Gastrocnemius medialis (tissue), 4 donors: Measurements from ENCODE around the gene TRIM48. TPM values are rescaled to one million over a fixed set of nuclear protein-coding genes. Genes with fewer than 3 reads are reported as not detected.
"Not testable (repeated sequence)": the region's sequence is repeated elsewhere in the genome, so short reads cannot be mapped to it uniquely, and the experiment has no call there.

Source experiments
- ATAC-seq, 2 donors: fragments of 150-250 bp; one replicate each; pipeline ENCODE4 v1.9.1; 2016
- DNase-seq, 2 donors: peaks; one replicate each; pipeline ENCODE4 v3.0.0-alpha.2; 2019
- H3K27ac ChIP-seq, 4 donors: fragments of 200-600 bp; sonication (generic); 1 replicate in 1 of 4; 2 replicates in 3 of 4; pipeline ENCODE4 v1.5.1; 2016 to 2018; ENCODE audit warnings: mild to moderate bottlenecking in 2 of 4, moderate library complexity in 1 of 4
- H3K27me3 ChIP-seq, 3 donors: fragments of 200-600 bp; sonication (generic) in 2 of 3; 1 replicate in 1 of 3; 2 replicates in 2 of 3; pipeline versions ENCODE4 v1.5.1 to v1.6.0; 2016 to 2019; ENCODE audit warnings: mild to moderate bottlenecking in 1 of 3, moderate library complexity in 1 of 3
- H3K36me3 ChIP-seq, 2 donors: fragments of 200-600 bp; sonication (generic) in 1 of 2; one replicate each; pipeline ENCODE4 v1.5.1; 2017 to 2018
- H3K4me1 ChIP-seq, 2 donors: fragments of 200-600 bp; sonication (generic) in 1 of 2; one replicate each; pipeline ENCODE4 v1.5.1; 2016 to 2017; ENCODE audit warnings: mild to moderate bottlenecking in 2 of 2
- H3K4me3 ChIP-seq, 4 donors: fragments of 200-600 bp; sonication (generic) in 3 of 4; 1 replicate in 1 of 4; 2 replicates in 3 of 4; pipeline ENCODE4 v1.5.1; 2016 to 2019; ENCODE audit warnings: mild to moderate bottlenecking in 2 of 4
- H3K9me3 ChIP-seq, 3 donors: fragments of 200-600 bp; sonication (generic) in 2 of 3; 1 replicate in 1 of 3; 2 replicates in 2 of 3; pipeline ENCODE4 v1.5.1; 2016 to 2019
- CTCF ChIP-seq, 5 experiments: fragments of 450-650 bp in 3 of 5; fragments of 200-600 bp in 2 of 5; sonication (generic) in 2 of 5; IDR thresholded peaks in 4 of 5; conservative IDR thresholded peaks in 1 of 5; 1 replicate in 4 of 5; 2 replicates in 1 of 5; pipeline ENCODE4 v1.5.1; 2016 to 2019; ENCODE audit warnings: antibody characterized with exemption in 5 of 5, mild to moderate bottlenecking in 3 of 5, moderate library complexity in 3 of 5
- POLR2A ChIP-seq, 2 donors: fragments of 450-650 bp; IDR thresholded peaks; one replicate each; pipeline ENCODE4 v1.6.1; 2017; ENCODE audit warnings: antibody characterized with exemption in 2 of 2, mild to moderate bottlenecking in 2 of 2, moderate library complexity in 2 of 2
- in situ Hi-C, 4 donors: fragments of 200-750 bp; cut with MboI; loops; one replicate each; pipeline versions ENCODE4 v1.15.0 to v1.8.0; 2017; ENCODE audit warnings: low sequenced_read_pairs in 4 of 4
- intact Hi-C: fragments of 100-400 bp; cut with DNase I; formaldehyde crosslinking; loops from one replicate; pipeline ENCODE4 v1.15.1; 2023; ENCODE audit warnings: low total_unique reads
- total RNA-seq, 4 donors: library from RNA; depleted of rRNA; stranded (reverse); fragments of >200 nt; gene quantifications; one replicate each; pipeline versions ENCODE4 v1.1.0 to v1.2.3, GENCODE V29; 2016

Gene TRIM48
- not detected for total RNA-seq

GRCh38 chr11:55261855-55262254, at the start of gene TRIM48:
Gene TRIM48, plus strand, starts transcription at chr11:55262155. Its CDS starts 113 bp downstream, at chr11:55262268.
- H3K4me1 ChIP-seq, H3K27ac ChIP-seq, intact Hi-C loops, H3K36me3 ChIP-seq, H3K27me3 ChIP-seq, DNase-seq, ATAC-seq, H3K9me3 ChIP-seq, H3K4me3 ChIP-seq: not testable (repeated sequence)
- in situ Hi-C loops, result loop anchor here in 1 of 4 donors (25.0 kb wide), 1 partner anchor 100 kb away; the partner anchor contains the start of gene OR4A15

GRCh38 chr11:55238316-55238715, 23.6 kb upstream of the TRIM48 start:
- H3K4me3 ChIP-seq, H3K9me3 ChIP-seq, H3K27ac ChIP-seq, intact Hi-C loops, H3K36me3 ChIP-seq, DNase-seq, ATAC-seq, H3K4me1 ChIP-seq, H3K27me3 ChIP-seq, in situ Hi-C loops: not testable (repeated sequence)

GRCh38 chr11:55263081-55263480, 1.1 kb downstream of the TRIM48 start:
- intact Hi-C loops (no loop called here), in situ Hi-C loops (loop anchor here in 1 of 4 donors (25.0 kb wide), 1 partner anchor 99 kb away; the partner anchor contains the start of gene OR4A15)
- H3K36me3 ChIP-seq, result no peaks in the 10 kb centered on the region
- no peaks in the 10 kb centered on the region for H3K9me3 ChIP-seq
- no peak overlapping the region for H3K4me3 ChIP-seq
- DNase-seq, result no peak
- ATAC-seq, result no peak
- H3K27me3 ChIP-seq, result no peaks in the 10 kb centered on the region
- H3K27ac ChIP-seq, result no peak overlapping the region
- no peaks in the 10 kb centered on the region for H3K4me1 ChIP-seq
- TF ChIP-seq CTCF (IDR thresholded peaks at IDR 0.05 in 4 of 5, conservative IDR thresholded peaks at IDR 0.05 in 1 of 5), result no peak
- no peak for TF ChIP-seq POLR2A (IDR thresholded peaks at IDR 0.05)

Other genes starting within 250 kb of the TRIM48 start
- gene OR4A16, start 81.0 kb downstream of the TRIM48 start, total RNA-seq, result not detected
- gene OR4A15, start 105.8 kb downstream of the TRIM48 start, total RNA-seq, result not detected